Testis (tissue), 2 donors: ENCODE measurements around the gene ST6GAL2.

ENCODE experiments used
- CTCF ChIP-seq, 3 experiments: fragments of 450-650 bp in 2 of 3; fragments of 200-600 bp in 1 of 3; sonication (generic) in 1 of 3; IDR thresholded peaks; one replicate each; pipeline ENCODE4 v1.5.1; 2016 to 2019; ENCODE audit warnings: antibody characterized with exemption in 3 of 3, mild to moderate bottlenecking in 2 of 3, moderate library complexity in 1 of 3
- POLR2A ChIP-seq: fragments of 450-650 bp; IDR thresholded peaks from one replicate; pipeline ENCODE4 v1.6.1; 2017; ENCODE audit warnings: antibody characterized with exemption, mild to moderate bottlenecking, moderate library complexity

- TF ChIP-seq POLR2A (no peak), CTCF (IDR thresholded peaks at IDR 0.05) (no peak)
Observed at GRCh38 chr2:106764614-106765013, 121.4 kb downstream of the ST6GAL2 start.
